Natural killer cell (primary cell): ENCODE data around the gene MEFV. TPM values are rescaled to one million over a fixed set of nuclear protein-coding genes. Genes with fewer than 3 reads are reported as not detected.
A peak's percentile ranks its signal among the peaks of the same experiment; 100 is the strongest.

Source experiments
- ATAC-seq, 3 donors: fragments of 150-1000 bp in 2 of 3; fragments of 200-7000 bp in 1 of 3; cut with Tn5 transposase; 1 replicate in 1 of 3; 2 replicates in 2 of 3; pipeline ENCODE4 v1.10.0; 2021; ENCODE audit warnings: mild to moderate bottlenecking in 2 of 3, moderate library complexity in 2 of 3
- DNase-seq, 2 donors: peaks; one replicate each; pipeline versions ENCODE4 v3.0.0 to v3.0.0-alpha.2; 2013 to 2021; ENCODE audit warnings: mixed read lengths in 1 of 2
- H3K27ac ChIP-seq: one replicate; pipeline ENCODE4 v1.5.1; 2013; ENCODE audit warnings: mild to moderate bottlenecking, low read length
- H3K27me3 ChIP-seq: one replicate; pipeline ENCODE4 v1.6.1; 2013; ENCODE audit warnings: low read length; ENCODE audit not compliant: control insufficient read depth, insufficient read depth
- H3K36me3 ChIP-seq: one replicate; pipeline ENCODE4 v1.6.1; 2013; ENCODE audit warnings: low read length; ENCODE audit not compliant: control insufficient read depth, insufficient read depth
- H3K4me1 ChIP-seq: one replicate; pipeline ENCODE4 v1.6.1; 2013; ENCODE audit warnings: low read length; ENCODE audit not compliant: control insufficient read depth, insufficient read depth
- H3K4me3 ChIP-seq: one replicate; pipeline ENCODE4 v1.5.1; 2013; ENCODE audit warnings: low read length
- H3K9me3 ChIP-seq: one replicate; pipeline ENCODE4 v1.6.1; 2013; ENCODE audit warnings: low read length; ENCODE audit not compliant: control insufficient read depth, insufficient read depth
- H3K27ac Mint-ChIP-seq, 2 donors: one replicate each; pipeline ENCODE4 v1.8.0; 2022; ENCODE audit warnings: mild to moderate bottlenecking in 2 of 2, mixed read lengths in 2 of 2, moderate library complexity in 1 of 2
- H3K27me3 Mint-ChIP-seq, 2 donors: one replicate each; pipeline ENCODE4 v1.8.0; 2022; ENCODE audit warnings: low read depth in 2 of 2, mixed read lengths in 2 of 2
- H3K36me3 Mint-ChIP-seq: one replicate; pipeline ENCODE4 v1.8.0; 2022; ENCODE audit warnings: mixed read lengths
- H3K4me1 Mint-ChIP-seq, 2 donors: one replicate each; pipeline ENCODE4 v1.8.0; 2022; ENCODE audit warnings: mixed read lengths in 2 of 2
- H3K4me3 Mint-ChIP-seq: one replicate; pipeline ENCODE4 v1.8.0; 2022; ENCODE audit warnings: mild to moderate bottlenecking, moderate library complexity, mixed read lengths
- H3K9me3 Mint-ChIP-seq, 2 donors: one replicate each; pipeline ENCODE4 v1.8.0; 2022; ENCODE audit warnings: mixed read lengths in 2 of 2
- CTCF ChIP-seq: fragments of 200-600 bp; IDR thresholded peaks from one replicate; pipeline ENCODE4 v1.8.0; 2022; ENCODE audit warnings: antibody characterized with exemption
- WGBS: methylation state at CpG from one replicate; pipeline ENCODE4 v1.1.7; 2013; ENCODE audit warnings: missing lambda C conversion rate; ENCODE audit not compliant: insufficient coverage; 5-methylcytosine and 5-hydroxymethylcytosine counted together
- intact Hi-C: fragments of 100-400 bp; cut with micrococcal nuclease; formaldehyde crosslinking; loops from one replicate; pipeline ENCODE4 v1.14.2; 2022
- total RNA-seq, 4 donors: library from RNA; stranded (reverse); fragments of 120-200 nt in 1 of 4; gene quantifications; one replicate each; pipeline versions ENCODE4 v1.2.3 to v1.2.4, GENCODE V29; 2013 to 2022

Gene MEFV
- total RNA-seq, 3 donors from 2014 or later (not counting 1 experiment from before 2014, with no cell fraction given) = 2.4 to 6.2 (median 5.4) TPM

GRCh38 chr16:3234543-3234856 lies 21.9 kb downstream of the MEFV start:
- peaks cover 3% of the 10 kb centered on the region for H3K9me3 ChIP-seq
- H3K4me1 ChIP-seq = peaks cover 18% of the 10 kb centered on the region
- DNase-seq = no peak
- H3K36me3 Mint-ChIP-seq = peaks cover 28% of the 10 kb centered on the region
- H3K4me3 ChIP-seq = peak overlapping the region; percentile 97
- peaks cover 0 to 2% of the 10 kb centered on the region in 2 donors for H3K9me3 Mint-ChIP-seq
- H3K36me3 ChIP-seq = peaks cover 34% of the 10 kb centered on the region
- H3K27ac Mint-ChIP-seq = peak overlapping the region; percentile 94
- H3K27me3 ChIP-seq = no peaks in the 10 kb centered on the region
- under 1% methylated on average over 18 of the region's 18 CpGs for WGBS
- peak overlapping the region; percentile 98 for H3K27ac ChIP-seq
- no peak for ATAC-seq
- intact Hi-C loops = no loop called here
- H3K4me1 Mint-ChIP-seq = peaks cover 29 to 34% of the 10 kb centered on the region in 2 donors
- no peaks in the 10 kb centered on the region for H3K27me3 Mint-ChIP-seq
- no peak for TF ChIP-seq CTCF
- H3K4me3 Mint-ChIP-seq = peak overlapping the region; percentile 92

- Mint-ChIP-seq H3K27ac (no peak overlapping the region), H3K36me3 (peaks cover 54% of the 10 kb centered on the region), H3K4me3 (no peak overlapping the region), H3K9me3 (peaks cover 11 to 23% of the 10 kb centered on the region in 2 donors), H3K27me3 (no peaks in the 10 kb centered on the region), H3K4me1 (no peaks in the 10 kb centered on the region)
- Histone ChIP-seq H3K36me3 (peaks cover 47% of the 10 kb centered on the region), H3K27ac (no peak overlapping the region), H3K4me1 (no peaks in the 10 kb centered on the region), H3K4me3 (no peak overlapping the region), H3K9me3 (peaks cover 54% of the 10 kb centered on the region), H3K27me3 (no peaks in the 10 kb centered on the region)
- ATAC-seq = no peak
- intact Hi-C loops = no loop called here
- DNase-seq = no peak
- no peak for TF ChIP-seq CTCF
- WGBS = 100% methylated on average over 8 of the region's 10 CpGs
These were observed 32.4 kb downstream of the MEFV start for GRCh38 chr16:3223913-3224515.

GRCh38 chr16:3220839-3221238 lies 35.6 kb downstream of the MEFV start:
- peaks cover 10% of the 10 kb centered on the region for H3K4me1 ChIP-seq
- no peaks in the 10 kb centered on the region for H3K27me3 ChIP-seq
- Mint-ChIP-seq H3K4me1 (peaks cover 6 to 18% of the 10 kb centered on the region in 2 donors), H3K9me3 (peaks cover 6 to 10% of the 10 kb centered on the region in 2 donors), H3K36me3 (peaks cover 31% of the 10 kb centered on the region), H3K4me3 (no peak overlapping the region), H3K27ac (no peak overlapping the region), H3K27me3 (no peaks in the 10 kb centered on the region)
- 85% methylated on average over 9 of the region's 10 CpGs for WGBS
- H3K27ac ChIP-seq = no peak overlapping the region
- H3K36me3 ChIP-seq = peaks cover 18% of the 10 kb centered on the region
- no peak overlapping the region for H3K4me3 ChIP-seq
- peaks cover 44% of the 10 kb centered on the region for H3K9me3 ChIP-seq
- TF ChIP-seq CTCF = no peak
- no peak for DNase-seq
- intact Hi-C loops = no loop called here
- no peak for ATAC-seq

GRCh38 chr16:3216263-3216640 lies 40.2 kb downstream of the MEFV start:
- TF ChIP-seq CTCF = no peak
- peak in 1 of 2 donors; percentile 52 for DNase-seq
- WGBS = 55% methylated on average over 3 of the region's 3 CpGs
- Histone ChIP-seq H3K36me3 (no peaks in the 10 kb centered on the region), H3K4me1 (peaks cover 36% of the 10 kb centered on the region), H3K27me3 (no peaks in the 10 kb centered on the region), H3K27ac (peak overlapping the region; percentile 87), H3K9me3 (peaks cover 5% of the 10 kb centered on the region), H3K4me3 (no peak overlapping the region)
- Mint-ChIP-seq H3K9me3 (peaks cover 0 to 3% of the 10 kb centered on the region in 2 donors), H3K4me1 (peaks cover 40 to 52% of the 10 kb centered on the region in 2 donors), H3K4me3 (peak overlapping the region; percentile 69), H3K36me3 (no peaks in the 10 kb centered on the region), H3K27me3 (no peaks in the 10 kb centered on the region), H3K27ac (peak overlapping the region; percentile 64 to 88)
- ATAC-seq = no peak
- intact Hi-C loops = no loop called here
